Endothelial cell of umbilical vein (primary cell): Measurements from ENCODE around the gene IGSF9B.

Experiments used
- EZH2 ChIP-seq: IDR thresholded peaks from 2 replicates; pipeline ENCODE4 v1.6.1; 2012; ENCODE audit warnings: borderline replicate concordance, low read depth, mild to moderate bottlenecking, moderate library complexity, low read length, inconsistent platforms; ENCODE audit not compliant: severe bottlenecking
- POLR2A ChIP-seq: IDR thresholded peaks from 2 replicates; pipeline ENCODE4 v1.6.1; 2012; ENCODE audit warnings: low read depth, mild to moderate bottlenecking, control low read depth, low read length
- POLR2AphosphoS5 ChIP-seq: IDR thresholded peaks from 2 replicates; pipeline ENCODE4 v1.6.1; 2012; ENCODE audit warnings: low read depth, mild to moderate bottlenecking, control low read depth, low read length, moderate library complexity; ENCODE audit not compliant: insufficient read depth
- TF ChIP-seq, protein P1 (sequence below), 2 donors: IDR thresholded peaks; 1 replicate in 1 of 2; 2 replicates in 1 of 2; pipeline ENCODE4 v1.5.1; 2011; ENCODE audit warnings: low read length in 2 of 2, mild to moderate bottlenecking in 2 of 2, moderate library complexity in 2 of 2, control low read depth in 1 of 2, inconsistent platforms in 1 of 2, low read depth in 1 of 2; ENCODE audit not compliant: insufficient read depth in 1 of 2; ENCODE audit errors: extremely low read depth in 1 of 2
- TF ChIP-seq, protein P2 (sequence below): IDR thresholded peaks from 2 replicates; pipeline ENCODE4 v1.6.1; 2011; ENCODE audit not compliant: insufficient read depth, insufficient read length

DNA sequence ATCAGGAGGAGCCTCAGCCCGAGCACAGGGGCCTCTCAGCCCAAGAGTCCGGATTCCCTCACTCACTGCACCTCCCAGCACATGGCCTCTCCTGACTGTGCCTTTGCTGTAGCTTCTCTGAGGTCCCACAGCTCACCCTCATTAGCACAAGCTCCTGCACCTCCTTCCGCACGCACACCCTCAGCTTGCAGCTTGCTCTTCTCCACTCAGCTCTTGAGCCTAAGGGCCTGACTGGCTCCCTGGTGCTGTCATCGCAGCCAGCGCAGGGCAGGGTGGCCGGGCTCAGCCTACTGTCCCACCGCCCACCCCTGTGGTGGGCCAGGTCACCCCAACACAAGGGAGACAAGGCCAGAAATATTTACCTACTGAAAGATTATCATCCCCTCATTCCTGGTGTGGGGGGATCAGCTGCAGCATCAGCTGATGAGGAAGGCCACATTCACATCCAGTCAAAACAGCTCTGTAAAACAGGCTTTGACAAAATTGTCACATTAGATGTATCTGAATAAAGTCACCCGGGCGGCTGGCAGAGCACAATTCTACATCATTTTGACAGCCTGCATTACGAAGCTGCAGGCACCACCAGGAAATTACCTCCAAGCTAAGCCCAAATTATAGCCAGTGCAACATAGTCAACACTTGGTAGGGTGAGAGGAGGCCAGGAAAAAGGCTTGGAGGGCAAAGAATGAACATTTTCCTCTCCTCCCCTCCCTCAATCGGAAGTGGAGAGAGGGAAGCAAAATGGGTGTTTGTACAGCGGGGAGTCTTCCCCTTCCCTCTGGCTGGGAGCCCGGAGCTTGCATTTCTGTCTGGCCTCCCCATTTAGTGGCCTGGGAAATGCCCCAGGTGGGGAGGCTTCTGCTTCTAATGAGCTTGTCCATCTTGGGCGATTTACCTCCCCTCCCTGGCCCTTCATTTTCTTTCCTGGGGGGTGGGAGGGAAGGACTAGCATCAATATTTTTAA lies 29.5 kb upstream of the IGSF9B start:
- TF ChIP-seq, protein P1, sequence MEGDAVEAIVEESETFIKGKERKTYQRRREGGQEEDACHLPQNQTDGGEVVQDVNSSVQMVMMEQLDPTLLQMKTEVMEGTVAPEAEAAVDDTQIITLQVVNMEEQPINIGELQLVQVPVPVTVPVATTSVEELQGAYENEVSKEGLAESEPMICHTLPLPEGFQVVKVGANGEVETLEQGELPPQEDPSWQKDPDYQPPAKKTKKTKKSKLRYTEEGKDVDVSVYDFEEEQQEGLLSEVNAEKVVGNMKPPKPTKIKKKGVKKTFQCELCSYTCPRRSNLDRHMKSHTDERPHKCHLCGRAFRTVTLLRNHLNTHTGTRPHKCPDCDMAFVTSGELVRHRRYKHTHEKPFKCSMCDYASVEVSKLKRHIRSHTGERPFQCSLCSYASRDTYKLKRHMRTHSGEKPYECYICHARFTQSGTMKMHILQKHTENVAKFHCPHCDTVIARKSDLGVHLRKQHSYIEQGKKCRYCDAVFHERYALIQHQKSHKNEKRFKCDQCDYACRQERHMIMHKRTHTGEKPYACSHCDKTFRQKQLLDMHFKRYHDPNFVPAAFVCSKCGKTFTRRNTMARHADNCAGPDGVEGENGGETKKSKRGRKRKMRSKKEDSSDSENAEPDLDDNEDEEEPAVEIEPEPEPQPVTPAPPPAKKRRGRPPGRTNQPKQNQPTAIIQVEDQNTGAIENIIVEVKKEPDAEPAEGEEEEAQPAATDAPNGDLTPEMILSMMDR (IDR thresholded peaks at IDR 0.05; ENCODE audit: extremely low read depth in 1 of 2, insufficient read depth in 1 of 2, low read depth in 1 of 2, low read length in 2 of 2), result no peak
- TF ChIP-seq POLR2AphosphoS5 (no peak), POLR2A (no peak), EZH2 (no peak)
- TF ChIP-seq, protein P2, sequence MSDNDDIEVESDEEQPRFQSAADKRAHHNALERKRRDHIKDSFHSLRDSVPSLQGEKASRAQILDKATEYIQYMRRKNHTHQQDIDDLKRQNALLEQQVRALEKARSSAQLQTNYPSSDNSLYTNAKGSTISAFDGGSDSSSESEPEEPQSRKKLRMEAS, result no peak
